Activated CD8-positive, alpha-beta T cell treated with anti-CD3 and anti-CD28 coated beads, Interleukin-2, amount 10 ng/mL, durations not matched to agents 7 days and 5 days (primary cell): ENCODE results near the gene INHBC. TPM values are rescaled to one million over a fixed set of nuclear protein-coding genes. Genes with fewer than 3 reads are reported as not detected.
A peak's percentile ranks its signal among the peaks of the same experiment; 100 is the strongest.

Source experiments
- ATAC-seq: fragments of 150-1000 bp; cut with Tn5 transposase; one replicate; pipeline ENCODE4 v1.10.0; 2021; ENCODE audit warnings: moderate library complexity
- CTCF ChIA-PET: fragments of 350-600 bp; sonication (Branson Sonifier 250); formaldehyde crosslinking; loops from one replicate; lab custom pipeline; 2021; ENCODE audit warnings: antibody characterized with exemption; lab: Charles Lee
- POLR2A ChIA-PET: fragments of 350-600 bp; sonication (Branson Sonifier 250); formaldehyde crosslinking; loops from one replicate; lab custom pipeline; 2021; ENCODE audit warnings: antibody characterized with exemption; lab: Charles Lee
- DNase-seq: peaks from one replicate; pipeline ENCODE4 v3.0.0-alpha.2; 2020
- H3K27ac Mint-ChIP-seq: one replicate; pipeline ENCODE4 v1.8.0; 2021; ENCODE audit warnings: mild to moderate bottlenecking, mixed read lengths
- H3K27me3 Mint-ChIP-seq: one replicate; pipeline ENCODE4 v1.8.0; 2021; ENCODE audit warnings: low read depth, mixed read lengths
- H3K36me3 Mint-ChIP-seq: one replicate; pipeline ENCODE4 v1.8.0; 2021; ENCODE audit warnings: low read depth, mixed read lengths
- H3K4me1 Mint-ChIP-seq: one replicate; pipeline ENCODE4 v1.8.0; 2021; ENCODE audit warnings: low read depth, mixed read lengths
- H3K4me3 Mint-ChIP-seq: one replicate; pipeline ENCODE4 v1.8.0; 2021; ENCODE audit warnings: mild to moderate bottlenecking, mixed read lengths
- H3K9me3 Mint-ChIP-seq: one replicate; pipeline ENCODE4 v1.8.0; 2022; ENCODE audit warnings: mixed read lengths; ENCODE audit not compliant: insufficient read depth
- total RNA-seq, 2 experiments: library from RNA; stranded (reverse); gene quantifications; one replicate each; pipeline ENCODE4 v1.2.3, GENCODE V29; 2021

Gene INHBC
- total RNA-seq, 2 experiments from 2014 or later = not detected

- H3K4me3 Mint-ChIP-seq = peak within 1 kb of the TSS; percentile 65
- no peak for DNase-seq
- no peaks in the 10 kb centered on the region for H3K27me3 Mint-ChIP-seq
- peak within 1 kb of the TSS; percentile 74 for H3K27ac Mint-ChIP-seq
- no peaks in the 10 kb centered on the region for H3K36me3 Mint-ChIP-seq
- no peak for ATAC-seq
- CTCF ChIA-PET = interaction anchor here (0.8 to 7.1 kb wide), 35 partner anchors 9 to 241 kb away, joined by 3 to 145 read pairs (median 5); partner anchors contain the start of genes ARHGAP9, INHBC and SHMT2
- H3K9me3 Mint-ChIP-seq = no peaks in the 10 kb centered on the region
- POLR2A ChIA-PET = interaction anchor here (1.0 kb wide), 1 partner anchor 25 kb away, joined by 3 read pairs; no protein-coding TSS in a partner anchor
- peaks cover 45% of the 10 kb centered on the region for H3K4me1 Mint-ChIP-seq
Observed at GRCh38 chr12:57454566-57455373, 20.2 kb downstream of the INHBC start, which contains the start of gene INHBE. TSS of gene INHBE (plus strand) at chr12:57455307. CDS start at chr12:57455537, 230 bp downstream.

- no peaks in the 10 kb centered on the region for H3K36me3 Mint-ChIP-seq
- peak overlapping the region; percentile 74 for H3K27ac Mint-ChIP-seq
- H3K4me1 Mint-ChIP-seq = peaks cover 51% of the 10 kb centered on the region
- H3K27me3 Mint-ChIP-seq = peaks cover 5% of the 10 kb centered on the region
- POLR2A ChIA-PET = no interaction called here
- ATAC-seq (no peak), DNase-seq (no peak)
- no peaks in the 10 kb centered on the region for H3K9me3 Mint-ChIP-seq
- peak overlapping the region; percentile 65 for H3K4me3 Mint-ChIP-seq
- CTCF ChIA-PET = interaction anchor here (0.6 to 7.1 kb wide), 46 partner anchors 9 to 242 kb away, joined by 3 to 145 read pairs (median 4); partner anchors contain the start of genes ARHGAP9, INHBC and SHMT2
Observed at GRCh38 chr12:57455374-57456144, 21.0 kb downstream of the INHBC start.

- ChIA-PET POLR2A (no interaction called here), CTCF (interaction anchor here (0.6 to 7.1 kb wide), 43 partner anchors 10 to 242 kb away, joined by 3 to 145 read pairs (median 4); partner anchors contain the start of genes ARHGAP9, INHBC and SHMT2)
- H3K36me3 Mint-ChIP-seq = no peaks in the 10 kb centered on the region
- ATAC-seq (peak; percentile 40), DNase-seq (peak; percentile 75)
- H3K9me3 Mint-ChIP-seq = no peaks in the 10 kb centered on the region
- peak overlapping the region; percentile 74 for H3K27ac Mint-ChIP-seq
- peaks cover 56% of the 10 kb centered on the region for H3K4me1 Mint-ChIP-seq
- peaks cover 7% of the 10 kb centered on the region for H3K27me3 Mint-ChIP-seq
- peak overlapping the region; percentile 65 for H3K4me3 Mint-ChIP-seq
Observed at GRCh38 chr12:57456145-57456700, 21.6 kb downstream of the INHBC start.

GRCh38 chr12:57456737-57457490 is 22.3 kb downstream of the INHBC start:
- no peak overlapping the region for H3K4me3 Mint-ChIP-seq
- peaks cover 9% of the 10 kb centered on the region for H3K27me3 Mint-ChIP-seq
- peaks cover 61% of the 10 kb centered on the region for H3K4me1 Mint-ChIP-seq
- no peaks in the 10 kb centered on the region for H3K36me3 Mint-ChIP-seq
- no peak for DNase-seq
- ChIA-PET CTCF (interaction anchor here (1.2 to 7.1 kb wide), 9 partner anchors 10 to 207 kb away, joined by 3 to 145 read pairs (median 21); partner anchors contain the start of gene INHBC), POLR2A (no interaction called here)
- H3K27ac Mint-ChIP-seq = peak overlapping the region; percentile 25
- ATAC-seq = no peak
- no peaks in the 10 kb centered on the region for H3K9me3 Mint-ChIP-seq

GRCh38 chr12:57458665-57459054 is 24.1 kb downstream of the INHBC start:
- CTCF ChIA-PET = interaction anchor here (0.7 to 2.8 kb wide), 79 partner anchors 8 to 812 kb away, joined by 3 to 48 read pairs (median 4); partner anchors contain the start of genes ARHGAP9, ATP5F1B, DCTN2 and DDIT3

GRCh38 chr12:57459055-57459749 is 24.6 kb downstream of the INHBC start:
- ChIA-PET CTCF (interaction anchor here (0.7 to 2.8 kb wide), 79 partner anchors 7 to 813 kb away, joined by 3 to 48 read pairs (median 4); partner anchors contain the start of genes ARHGAP9, ATP5F1B, DCTN2 and DDIT3), POLR2A (interaction anchor here (1.0 to 6.7 kb wide), 11 partner anchors 9 to 234 kb away, joined by 3 to 74 read pairs (median 4); partner anchors contain the start of genes ARHGAP9, DDIT3, INHBC and SHMT2)
- Mint-ChIP-seq H3K36me3 (no peaks in the 10 kb centered on the region), H3K27ac (peak overlapping the region; percentile 97), H3K9me3 (no peaks in the 10 kb centered on the region), H3K27me3 (peaks cover 9% of the 10 kb centered on the region), H3K4me1 (peaks cover 74% of the 10 kb centered on the region), H3K4me3 (peak overlapping the region; percentile 97)
- ATAC-seq (peak; percentile 73), DNase-seq (peak; percentile 97)

More at GRCh38 chr12:57458665-57459054, 24.1 kb downstream of the INHBC start:
- Mint-ChIP-seq H3K27ac (peak overlapping the region; percentile 97), H3K4me3 (peak overlapping the region; percentile 97), H3K27me3 (peaks cover 9% of the 10 kb centered on the region), H3K4me1 (peaks cover 68% of the 10 kb centered on the region), H3K9me3 (no peaks in the 10 kb centered on the region), H3K36me3 (no peaks in the 10 kb centered on the region)
- DNase-seq (no peak), ATAC-seq (no peak)
- POLR2A ChIA-PET = interaction anchor here (1.0 to 6.7 kb wide), 11 partner anchors 8 to 233 kb away, joined by 3 to 74 read pairs (median 4); partner anchors contain the start of genes ARHGAP9, DDIT3, INHBC and SHMT2

GRCh38 chr12:57459750-57460467 is 25.3 kb downstream of the INHBC start, which contains the start of gene GLI1:
TSS of gene GLI1 (plus strand) at chr12:57459785. CDS start at chr12:57463692, 3,907 bp downstream.
- no peaks in the 10 kb centered on the region for H3K36me3 Mint-ChIP-seq
- ChIA-PET CTCF (interaction anchor here (0.9 to 2.8 kb wide), 34 partner anchors 11 to 348 kb away, joined by 3 to 48 read pairs (median 6); partner anchors contain the start of genes ARHGAP9, DDIT3, INHBC and NXPH4), POLR2A (interaction anchor here (1.3 to 6.7 kb wide), 4 partner anchors 12 to 234 kb away, joined by 3 to 74 read pairs (median 8); partner anchors contain the start of genes ARHGAP9 and DDIT3)
- no peak for DNase-seq
- ATAC-seq = no peak
- H3K27me3 Mint-ChIP-seq = peaks cover 9% of the 10 kb centered on the region
- H3K9me3 Mint-ChIP-seq = no peaks in the 10 kb centered on the region
- peaks cover 75% of the 10 kb centered on the region for H3K4me1 Mint-ChIP-seq
- peak within 1 kb of the TSS; percentile 97 for H3K4me3 Mint-ChIP-seq
- peak within 1 kb of the TSS; percentile 97 for H3K27ac Mint-ChIP-seq

- H3K9me3 Mint-ChIP-seq = no peaks in the 10 kb centered on the region
- H3K27ac Mint-ChIP-seq = peak overlapping the region; percentile 27
- ATAC-seq = no peak
- peak overlapping the region; percentile 75 for H3K4me3 Mint-ChIP-seq
- H3K36me3 Mint-ChIP-seq = no peaks in the 10 kb centered on the region
- ChIA-PET CTCF (interaction anchor here (0.8 to 2.6 kb wide), 3 partner anchors 13 to 78 kb away, joined by 3 to 12 read pairs (median 7); partner anchors contain the start of gene INHBC), POLR2A (interaction anchor here (3.4 to 6.7 kb wide), 2 partner anchors 11 to 18 kb away, joined by 11 to 74 read pairs; partner anchors contain the start of gene ARHGAP9)
- peak; percentile 49 for DNase-seq
- H3K4me1 Mint-ChIP-seq = peaks cover 71% of the 10 kb centered on the region
- H3K27me3 Mint-ChIP-seq = peaks cover 9% of the 10 kb centered on the region
Observed at GRCh38 chr12:57460468-57460784, 25.8 kb downstream of the INHBC start.

GRCh38 chr12:57460841-57461275 is 26.3 kb downstream of the INHBC start:
- Mint-ChIP-seq H3K4me3 (peak overlapping the region; percentile 83), H3K27ac (no peak overlapping the region), H3K36me3 (no peaks in the 10 kb centered on the region), H3K4me1 (peaks cover 66% of the 10 kb centered on the region), H3K27me3 (peaks cover 9% of the 10 kb centered on the region), H3K9me3 (no peaks in the 10 kb centered on the region)
- ChIA-PET POLR2A (interaction anchor here (0.6 to 6.7 kb wide), 3 partner anchors 11 to 23 kb away, joined by 3 to 74 read pairs (median 11); partner anchors contain the start of gene ARHGAP9), CTCF (interaction anchor here (0.8 to 2.6 kb wide), 5 partner anchors 12 to 218 kb away, joined by 3 to 12 read pairs (median 4); partner anchors contain the start of gene INHBC)
- DNase-seq (no peak), ATAC-seq (no peak)
